Activated gamma-delta T cell treated with Interleukin-2 at 50 U/mL for 16 hours (primary cell): ENCODE results near the gene ZNF618.

Source experiments
- DNase-seq: peaks from one replicate; pipeline ENCODE4 v3.0.0-alpha.2; 2020

ZNF618 gene

GRCh38 chr9:113962396-113962795 lies 86.3 kb downstream of the ZNF618 start:
- no peak for DNase-seq

GRCh38 chr9:113963017-113963620 lies 87.0 kb downstream of the ZNF618 start:
- DNase-seq: no peak

- DNase-seq: no peak
These were observed 87.8 kb downstream of the ZNF618 start for GRCh38 chr9:113963696-113964494.

- no peak for DNase-seq
These were observed 88.5 kb downstream of the ZNF618 start for GRCh38 chr9:113964495-113965170.

GRCh38 chr9:113966394-113966793 lies 90.3 kb downstream of the ZNF618 start:
- no peak for DNase-seq

- no peak for DNase-seq
These were observed 91.3 kb downstream of the ZNF618 start for GRCh38 chr9:113967380-113967779.

- DNase-seq: no peak
These were observed 93.2 kb downstream of the ZNF618 start for GRCh38 chr9:113969343-113969742.

GRCh38 chr9:113973226-113973625 lies 97.1 kb downstream of the ZNF618 start:
- no peak for DNase-seq

- no peak for DNase-seq
These were observed 97.9 kb downstream of the ZNF618 start for GRCh38 chr9:113973963-113974413.

GRCh38 chr9:113976915-113977314 lies 100.8 kb downstream of the ZNF618 start:
- no peak for DNase-seq

GRCh38 chr9:113978725-113979342 lies 102.7 kb downstream of the ZNF618 start:
- no peak for DNase-seq

GRCh38 chr9:113979343-113980127 lies 103.4 kb downstream of the ZNF618 start:
- DNase-seq: no peak

GRCh38 chr9:113984639-113985380 lies 108.7 kb downstream of the ZNF618 start:
- DNase-seq: no peak

GRCh38 chr9:113985968-113986585 lies 110.0 kb downstream of the ZNF618 start:
- DNase-seq: no peak

GRCh38 chr9:113986931-113987330 lies 110.8 kb downstream of the ZNF618 start:
- no peak for DNase-seq

GRCh38 chr9:113987526-113987925 lies 111.4 kb downstream of the ZNF618 start:
- no peak for DNase-seq

GRCh38 chr9:113988385-113989016 lies 112.4 kb downstream of the ZNF618 start:
- no peak for DNase-seq

- DNase-seq: no peak
These were observed 113.1 kb downstream of the ZNF618 start for GRCh38 chr9:113989017-113989713.

- DNase-seq: no peak
These were observed 113.8 kb downstream of the ZNF618 start for GRCh38 chr9:113989714-113990569.
